ENCODE results near the gene FHAD1.

The FHAD1 gene

DNA sequence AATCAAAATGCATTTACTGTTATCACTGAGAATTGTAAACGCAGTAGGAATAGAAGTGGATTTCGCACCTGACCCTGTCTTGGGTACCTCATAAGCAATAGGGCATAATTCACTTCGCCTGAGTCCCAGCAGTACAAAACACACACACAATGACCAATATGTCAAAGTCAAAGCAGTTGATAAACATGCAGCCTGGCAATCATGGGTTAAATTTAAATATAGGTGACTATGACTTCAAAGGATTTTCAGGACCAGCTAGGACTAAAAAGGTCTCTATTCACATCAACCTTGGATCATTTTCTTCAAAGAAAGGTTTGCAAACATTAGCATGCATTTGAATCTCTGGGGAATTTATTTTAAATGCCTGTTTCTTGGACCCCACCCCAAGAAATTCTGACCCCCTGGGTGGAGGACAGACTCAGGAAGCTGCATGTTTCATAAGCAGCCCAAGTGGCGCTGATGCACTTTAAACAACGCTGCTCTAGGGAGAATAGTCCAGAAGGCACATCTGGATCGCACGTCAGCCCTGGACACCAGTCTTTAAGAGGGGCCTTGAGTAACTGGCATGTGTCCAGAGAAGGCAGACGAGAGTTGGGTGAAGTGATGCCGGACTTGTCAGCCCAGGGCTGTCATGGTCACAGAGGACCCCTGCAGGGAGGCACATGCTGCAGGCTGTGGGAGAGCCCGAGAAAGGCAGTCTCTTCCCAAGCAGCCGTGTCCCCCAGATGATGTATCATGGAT, 107.0 kb downstream of the FHAD1 start:
- no peak for DNase-seq (ENCODE audit: low read depth)
- TF ChIP-seq, protein P1, sequence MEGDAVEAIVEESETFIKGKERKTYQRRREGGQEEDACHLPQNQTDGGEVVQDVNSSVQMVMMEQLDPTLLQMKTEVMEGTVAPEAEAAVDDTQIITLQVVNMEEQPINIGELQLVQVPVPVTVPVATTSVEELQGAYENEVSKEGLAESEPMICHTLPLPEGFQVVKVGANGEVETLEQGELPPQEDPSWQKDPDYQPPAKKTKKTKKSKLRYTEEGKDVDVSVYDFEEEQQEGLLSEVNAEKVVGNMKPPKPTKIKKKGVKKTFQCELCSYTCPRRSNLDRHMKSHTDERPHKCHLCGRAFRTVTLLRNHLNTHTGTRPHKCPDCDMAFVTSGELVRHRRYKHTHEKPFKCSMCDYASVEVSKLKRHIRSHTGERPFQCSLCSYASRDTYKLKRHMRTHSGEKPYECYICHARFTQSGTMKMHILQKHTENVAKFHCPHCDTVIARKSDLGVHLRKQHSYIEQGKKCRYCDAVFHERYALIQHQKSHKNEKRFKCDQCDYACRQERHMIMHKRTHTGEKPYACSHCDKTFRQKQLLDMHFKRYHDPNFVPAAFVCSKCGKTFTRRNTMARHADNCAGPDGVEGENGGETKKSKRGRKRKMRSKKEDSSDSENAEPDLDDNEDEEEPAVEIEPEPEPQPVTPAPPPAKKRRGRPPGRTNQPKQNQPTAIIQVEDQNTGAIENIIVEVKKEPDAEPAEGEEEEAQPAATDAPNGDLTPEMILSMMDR (IDR thresholded peaks at IDR 0.05; ENCODE audit: control insufficient read depth, extremely low read depth, insufficient read depth): no peak
- H3K4me3 ChIP-seq (ENCODE audit: low read depth, low read length): no peak overlapping the region

DNA sequence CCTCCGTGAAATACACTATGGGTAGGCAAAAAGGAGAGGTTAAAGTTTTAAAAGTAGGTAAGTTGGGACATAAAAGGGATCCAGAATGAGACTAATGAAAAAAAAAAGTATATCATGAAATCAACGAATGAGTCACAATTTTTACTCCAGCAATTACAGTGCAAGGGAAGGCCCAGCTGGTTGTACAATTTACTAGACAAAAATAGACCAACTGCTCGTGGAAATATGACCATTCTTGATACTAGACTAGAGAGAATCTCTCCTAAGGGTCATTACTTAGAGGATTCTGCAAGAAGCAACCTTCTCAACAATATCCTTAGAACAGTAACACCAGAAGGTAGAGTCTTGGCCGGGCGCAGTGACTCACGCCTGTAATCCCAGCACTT, 107.5 kb downstream of the FHAD1 start:
- TF ChIP-seq, protein P1 (IDR thresholded peaks at IDR 0.05; ENCODE audit: control insufficient read depth, extremely low read depth, insufficient read depth): no peak
- H3K4me3 ChIP-seq (ENCODE audit: low read depth, low read length): no peak overlapping the region
- DNase-seq (ENCODE audit: low read depth): no peak

DNA sequence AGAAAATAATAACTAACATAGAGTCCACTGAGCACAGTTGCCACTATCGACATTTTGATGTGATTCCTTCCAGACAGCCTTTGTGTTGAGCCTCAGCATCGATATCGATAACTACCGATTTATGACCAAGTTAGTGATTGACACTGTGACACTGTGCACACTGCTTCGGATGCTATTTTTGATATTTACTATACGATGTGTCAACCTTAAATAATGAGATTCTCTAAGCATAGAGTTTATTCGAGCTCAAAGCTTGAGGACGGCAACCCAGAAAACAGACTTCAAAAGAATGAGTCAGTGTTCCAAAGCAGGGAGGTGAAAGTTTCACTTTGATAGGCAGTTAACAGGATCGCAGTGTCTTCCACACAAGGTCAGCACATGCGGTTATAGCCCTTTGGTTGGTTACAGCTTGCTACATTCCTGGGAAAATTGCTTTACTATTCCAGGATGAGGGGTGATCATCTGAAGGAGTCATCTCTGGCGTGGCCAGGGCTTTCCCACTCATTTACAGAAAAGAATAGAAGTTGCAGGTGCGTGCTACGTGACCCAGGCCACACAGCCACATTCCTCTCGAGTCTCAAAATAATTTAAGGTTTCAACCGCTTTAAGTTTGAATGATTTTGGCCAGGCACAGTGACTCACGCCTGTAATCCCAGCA, 109.1 kb downstream of the FHAD1 start:
- TF ChIP-seq, protein P1 (IDR thresholded peaks at IDR 0.05; ENCODE audit: control insufficient read depth, extremely low read depth, insufficient read depth): no peak
- DNase-seq (ENCODE audit: low read depth): no peak

DNA sequence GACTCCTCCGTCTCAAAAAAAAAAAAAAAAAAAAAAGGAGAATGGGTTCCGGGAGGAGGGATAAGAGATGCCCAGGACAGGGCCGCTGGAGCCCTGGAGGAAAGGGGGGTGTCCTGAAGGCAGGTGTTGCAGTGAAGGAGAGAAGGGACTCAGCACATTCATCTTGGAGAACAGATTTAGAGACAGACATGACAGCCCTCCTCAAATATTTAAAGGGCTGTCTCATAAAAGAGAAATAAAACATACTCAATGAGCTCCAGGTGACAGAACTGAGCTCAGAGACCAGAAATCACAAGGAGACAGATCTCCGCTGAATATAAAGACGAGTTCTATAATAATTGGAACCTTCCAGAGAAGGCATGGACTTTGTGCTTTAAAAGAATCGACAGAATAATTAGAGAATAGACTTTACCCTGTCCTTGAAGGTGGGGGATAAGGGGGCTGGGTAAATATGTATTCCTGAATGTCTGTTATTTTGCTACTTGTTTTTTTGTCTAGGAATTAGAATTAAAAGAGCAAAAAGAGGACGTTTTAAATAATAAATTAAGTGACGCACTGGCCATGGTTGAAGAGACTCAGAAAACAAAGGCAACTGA, 110.7 kb downstream of the FHAD1 start:
- no peak for DNase-seq (ENCODE audit: low read depth)
- H3K4me3 ChIP-seq (ENCODE audit: low read depth, low read length): no peak overlapping the region
- TF ChIP-seq, protein P1 (IDR thresholded peaks at IDR 0.05; ENCODE audit: control insufficient read depth, extremely low read depth, insufficient read depth): no peak

More for the DNA sequence above, 109.1 kb downstream of the FHAD1 start:
- no peak overlapping the region for H3K4me3 ChIP-seq (ENCODE audit: low read depth, low read length)

DNA sequence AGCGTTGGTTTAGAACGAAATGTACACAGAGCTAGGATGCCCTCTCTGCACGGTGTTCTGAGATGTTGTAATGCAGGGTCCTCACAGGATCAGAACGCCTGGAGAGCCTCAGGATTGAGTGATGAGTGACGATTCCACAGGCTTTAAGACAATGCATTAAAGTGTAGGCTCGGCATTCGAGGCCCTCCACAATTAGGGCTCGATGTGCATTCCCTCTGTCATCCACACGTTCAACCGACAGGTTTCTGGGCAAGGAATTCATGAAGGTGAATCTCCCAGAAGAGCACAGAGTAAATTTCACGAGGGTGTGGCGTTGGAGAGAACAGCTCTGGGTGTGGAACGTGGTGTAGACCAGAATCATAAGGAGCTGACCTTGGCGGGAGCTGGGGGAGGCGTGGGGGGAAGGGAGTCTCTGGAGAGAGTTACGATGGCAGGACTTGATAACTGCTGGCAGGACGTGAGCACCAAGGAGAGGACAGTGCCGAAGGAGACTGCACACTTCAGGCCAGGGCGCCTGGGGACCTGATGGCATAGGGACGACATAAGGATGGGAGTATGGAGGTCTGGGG, 111.6 kb downstream of the FHAD1 start:
- no peak overlapping the region for H3K4me3 ChIP-seq (ENCODE audit: low read depth, low read length)
- DNase-seq (ENCODE audit: low read depth): no peak
- TF ChIP-seq, protein P1 (IDR thresholded peaks at IDR 0.05; ENCODE audit: control insufficient read depth, extremely low read depth, insufficient read depth): no peak

DNA sequence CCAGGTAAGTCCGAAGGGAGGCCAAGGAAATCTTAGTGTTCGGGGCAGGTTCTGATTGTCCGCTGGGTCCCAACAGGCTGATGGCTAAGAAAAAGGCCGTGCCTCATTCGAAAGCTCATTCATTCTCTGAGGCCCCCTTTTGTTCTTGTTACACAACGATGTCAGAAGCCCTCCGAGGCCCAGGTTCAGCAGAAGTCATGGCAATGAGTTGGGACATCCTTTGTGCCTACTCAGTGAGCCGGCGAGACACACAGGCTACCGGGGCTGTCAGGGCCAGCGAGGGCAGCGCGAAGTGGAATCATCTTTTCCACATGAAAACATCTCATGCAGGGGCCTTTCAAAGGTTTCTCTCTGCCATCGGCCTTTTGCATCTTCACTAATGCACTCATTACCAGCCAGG, 113.7 kb downstream of the FHAD1 start:
- H3K4me3 ChIP-seq (ENCODE audit: low read depth, low read length): no peak overlapping the region
- no peak for DNase-seq (ENCODE audit: low read depth)
- TF ChIP-seq, protein P1 (IDR thresholded peaks at IDR 0.05; ENCODE audit: control insufficient read depth, extremely low read depth, insufficient read depth): no peak
